Urothelium cell line (cell line): ENCODE data around the gene VPS37D.
A peak's percentile ranks its signal among the peaks of the same experiment; 100 is the strongest.
"Not testable (repeated sequence)": the region's sequence is repeated elsewhere in the genome, so short reads cannot be mapped to it uniquely, and the experiment has no call there.

Source experiments
- DNase-seq: peaks from one replicate; pipeline ENCODE4 v3.0.0; 2011; ENCODE audit warnings: low spot score, mixed read lengths
- FAIRE-seq: peaks from 2 replicates; lab custom pipeline; 2011; peaks lifted over from hg19 to GRCh38; lab: Jason Lieb, UNC

Gene VPS37D

GRCh38 chr7:73667344-73668102 is at the start of gene VPS37D:
VPS37D (plus strand) TSS chr7:73667831; CDS start chr7:73667959, 128 bp downstream.
- FAIRE-seq (peak; percentile 32), DNase-seq (peak; percentile 93)

DNA sequence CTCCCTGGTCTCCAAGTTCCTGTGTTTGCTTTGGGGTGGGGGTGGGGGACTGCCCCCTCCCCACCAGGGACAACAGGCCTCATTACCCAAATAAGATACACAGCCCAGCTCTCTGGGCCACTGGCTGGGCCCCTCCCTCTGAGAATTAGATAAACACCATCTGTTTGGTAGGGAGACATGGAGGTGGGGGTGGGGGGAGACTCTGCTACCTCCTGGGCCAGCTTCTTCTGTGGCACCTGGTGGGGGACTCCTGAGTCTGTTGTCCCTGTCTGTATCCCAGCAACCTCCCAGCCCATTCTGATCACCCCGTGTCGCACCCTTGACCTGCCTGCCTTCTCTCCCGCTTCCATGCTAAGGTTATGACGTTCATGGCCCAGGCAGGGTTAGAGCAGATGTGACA is 49.1 kb upstream of the VPS37D start:
- FAIRE-seq: no peak

GRCh38 chr7:73619394-73619793 is 48.2 kb upstream of the VPS37D start:
- not testable (repeated sequence) for DNase-seq, FAIRE-seq

More for the DNA sequence above, 49.1 kb upstream of the VPS37D start:
- no peak for DNase-seq

DNA sequence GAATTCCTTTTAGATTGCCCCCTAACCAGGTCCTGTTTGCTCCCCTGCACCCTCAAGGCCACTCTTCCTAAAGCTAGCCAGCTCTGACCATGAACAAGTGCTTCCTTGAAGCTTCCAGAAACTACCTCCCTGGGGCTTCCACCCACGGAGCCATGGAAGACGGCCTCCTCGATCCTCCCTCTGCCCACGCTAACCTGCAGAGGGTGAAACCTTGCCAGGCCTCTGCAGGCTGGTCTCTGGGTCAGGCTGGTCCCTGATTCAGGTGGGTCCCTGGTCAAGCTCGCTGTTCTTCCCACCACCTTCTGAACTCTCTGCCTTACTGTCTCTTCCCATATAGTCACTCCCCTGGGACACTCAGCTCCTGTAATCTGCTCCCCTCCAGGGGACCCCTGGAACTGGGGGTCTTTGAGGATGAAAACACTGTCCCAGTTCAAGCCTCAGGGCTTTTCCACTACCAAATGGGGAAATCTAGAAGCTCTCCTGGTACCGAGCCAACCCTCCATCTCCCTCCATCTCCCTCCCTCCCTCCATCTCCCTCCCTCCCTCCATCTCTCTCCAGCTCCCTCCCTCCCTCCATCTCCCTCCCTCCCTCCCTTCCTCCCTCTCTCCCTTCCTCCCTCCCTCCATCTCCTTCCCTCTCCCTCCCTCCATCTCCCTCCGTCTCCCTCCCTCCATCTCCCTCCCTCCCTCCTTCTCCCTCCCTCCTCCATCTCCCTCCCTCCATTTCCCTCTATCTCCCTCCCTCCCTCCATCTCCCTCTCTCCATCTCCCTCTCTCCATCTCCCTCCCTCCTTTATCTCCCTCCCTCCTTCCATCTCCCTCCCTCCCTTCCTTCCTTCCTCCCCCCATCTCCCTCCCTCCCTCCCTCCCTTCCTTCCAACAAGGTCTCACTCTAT is 46.2 kb upstream of the VPS37D start:
- no peak for DNase-seq
- no peak for FAIRE-seq

DNA sequence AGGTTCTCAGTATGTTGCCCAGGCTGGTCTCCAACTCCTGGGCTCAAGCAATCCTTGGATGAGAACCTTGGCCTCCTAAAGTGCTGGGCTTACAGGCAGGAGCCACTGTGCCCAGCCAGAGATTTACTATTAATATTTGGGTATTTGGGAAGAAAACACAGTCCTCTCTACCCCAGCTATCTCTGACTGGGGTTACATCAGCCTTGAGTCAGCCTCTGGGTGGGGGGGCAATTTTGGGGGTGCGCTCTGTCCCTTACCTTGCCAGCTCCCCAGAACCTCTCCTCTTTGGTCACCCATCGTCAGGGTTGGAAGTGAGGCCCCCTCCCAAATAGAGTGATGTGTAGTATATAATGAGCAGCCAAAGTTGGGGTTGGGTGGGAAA is 45.1 kb upstream of the VPS37D start:
- DNase-seq (no peak), FAIRE-seq (no peak)

DNA sequence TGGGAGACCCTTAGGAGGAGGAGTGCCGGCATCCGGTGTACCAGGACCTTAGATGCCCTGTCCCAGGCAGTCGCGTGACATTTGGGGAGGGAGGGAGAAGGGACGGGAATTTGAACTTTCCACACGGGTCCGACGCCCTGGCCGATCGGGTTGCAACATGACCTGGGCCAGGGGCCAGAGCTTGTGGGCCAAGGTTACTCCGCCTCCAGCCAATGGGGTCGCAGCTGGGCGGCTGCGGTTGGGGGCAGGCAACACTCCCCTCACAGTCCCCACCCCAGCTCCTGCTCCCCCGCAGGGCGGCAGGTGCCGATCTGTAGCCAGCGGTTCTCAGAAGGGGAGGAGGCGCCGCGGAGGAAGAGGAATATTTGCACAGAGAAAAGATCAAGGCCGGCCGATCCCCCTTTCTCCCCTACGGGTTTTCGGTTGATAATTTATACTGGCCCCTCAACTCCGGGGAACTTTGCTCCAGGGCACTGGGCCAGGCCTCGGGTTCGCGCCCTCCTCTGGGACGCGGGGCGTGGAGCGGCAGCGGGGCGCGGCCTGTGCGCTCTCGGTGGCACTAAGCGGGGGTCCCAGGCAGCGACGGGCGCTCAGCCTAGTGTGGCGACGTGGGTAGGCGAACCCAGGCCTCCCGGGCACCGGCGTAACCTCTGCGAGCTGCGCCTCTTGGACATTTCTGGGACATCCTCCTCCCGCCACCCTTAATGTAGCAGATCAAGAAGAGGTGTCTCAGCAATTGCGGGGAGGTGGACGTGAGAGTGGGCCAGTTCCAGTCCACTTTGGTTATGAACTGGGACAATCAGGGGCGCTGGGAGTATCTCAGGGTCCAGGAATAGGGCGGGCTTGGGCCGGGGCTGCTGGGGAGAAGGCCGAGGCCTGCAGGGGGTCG is 44.5 kb upstream of the VPS37D start:
- FAIRE-seq: no peak
- no peak for DNase-seq

DNA sequence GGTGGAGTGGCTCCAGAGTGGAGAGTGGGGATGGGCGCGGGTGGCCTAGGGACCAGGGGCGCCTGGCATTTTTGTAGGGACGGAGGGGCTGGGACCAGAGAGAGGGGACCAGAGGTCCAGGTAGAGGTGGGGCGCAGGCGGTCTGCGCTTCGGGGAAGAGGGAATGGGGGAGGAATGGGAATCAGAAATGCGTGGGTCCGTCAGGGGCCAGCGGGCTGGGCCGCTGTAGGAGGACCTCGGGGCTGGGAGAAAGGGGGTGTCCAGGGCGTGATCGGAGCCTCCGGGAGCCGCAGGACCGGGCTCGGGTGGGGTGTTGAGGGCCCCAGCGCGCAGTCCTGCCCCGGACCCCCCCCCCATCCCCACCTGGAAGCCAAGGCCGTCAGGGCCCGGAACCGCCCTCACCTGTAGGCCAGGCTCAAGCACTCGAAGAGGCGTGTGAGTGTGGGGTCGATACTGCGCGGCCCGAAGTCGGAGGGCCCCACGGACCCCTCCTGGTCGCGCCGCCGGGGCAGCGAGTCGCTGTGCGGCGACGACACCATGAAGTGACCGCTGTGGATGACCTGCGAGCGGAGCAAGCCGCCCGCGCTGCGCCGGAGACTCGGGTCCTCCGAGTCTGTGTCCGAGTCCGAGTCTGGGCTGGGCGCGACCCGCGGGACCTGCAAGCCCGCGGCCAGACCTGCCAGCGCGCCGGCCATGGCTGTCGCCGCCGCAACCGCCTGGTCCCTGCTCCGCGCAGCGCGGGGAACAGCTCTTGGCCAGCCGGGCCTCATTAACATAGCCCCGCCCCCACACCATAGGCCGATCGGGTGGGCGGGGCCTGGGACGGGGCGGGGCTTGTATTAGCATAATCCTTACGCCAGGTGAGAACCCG is 43.6 kb upstream of the VPS37D start, which contains the start of gene MLXIPL:
MLXIPL (minus strand) TSS at position 725 of the 871 bp plus-strand sequence; CDS start at position 695, 30 bp downstream.
- FAIRE-seq (no peak), DNase-seq (no peak)

DNA sequence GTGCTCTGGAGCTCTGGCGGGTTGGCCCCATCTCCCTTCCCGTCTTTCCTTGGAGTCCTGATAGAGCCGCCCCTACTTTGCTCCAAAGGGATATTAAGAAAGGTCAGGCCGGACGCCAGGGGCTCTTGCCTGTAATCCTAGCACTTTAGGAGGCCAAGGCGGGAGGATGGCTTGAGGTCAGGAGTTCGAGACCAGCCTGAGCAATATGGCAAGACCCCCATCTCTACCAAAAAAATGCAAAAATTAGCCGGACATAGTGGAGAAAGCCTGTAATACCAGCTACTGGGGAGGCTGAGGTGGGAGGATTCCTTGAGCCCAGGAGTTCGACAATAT is 43.0 kb upstream of the VPS37D start:
- DNase-seq (no peak), FAIRE-seq (no peak)

GRCh38 chr7:73625276-73625675 is 42.4 kb upstream of the VPS37D start:
- DNase-seq (no peak), FAIRE-seq (no peak)

DNA sequence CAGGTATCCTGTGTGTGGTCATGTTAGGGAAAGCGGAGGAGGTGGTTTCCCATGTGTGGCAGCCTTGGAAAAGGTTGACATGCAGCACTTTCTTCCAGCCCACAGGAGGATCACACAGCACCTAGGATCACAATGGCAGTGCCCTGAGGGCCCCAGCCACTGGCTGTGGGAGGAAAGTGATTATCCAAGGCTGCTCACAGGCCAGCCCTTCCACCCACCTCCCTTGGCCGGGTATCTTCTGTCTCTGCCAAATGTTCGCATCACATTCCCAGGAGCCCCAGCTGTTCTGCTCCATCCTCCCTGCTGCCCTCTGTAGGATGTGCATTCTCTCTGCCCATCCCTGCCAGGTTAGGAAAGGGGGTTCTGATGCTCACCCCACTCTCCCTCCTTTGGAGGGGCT is 40.8 kb upstream of the VPS37D start:
- DNase-seq (no peak), FAIRE-seq (no peak)

GRCh38 chr7:73628504-73628903 is 39.1 kb upstream of the VPS37D start:
- DNase-seq (no peak), FAIRE-seq (no peak)

GRCh38 chr7:73631558-73631957 is 36.1 kb upstream of the VPS37D start:
- no peak for DNase-seq

GRCh38 chr7:73633323-73633722 is 34.3 kb upstream of the VPS37D start:
- DNase-seq (no peak), FAIRE-seq (no peak)

More at GRCh38 chr7:73631558-73631957, 36.1 kb upstream of the VPS37D start:
- FAIRE-seq: no peak

GRCh38 chr7:73633844-73634243 is 33.8 kb upstream of the VPS37D start:
- no peak for DNase-seq
- FAIRE-seq: no peak

DNA sequence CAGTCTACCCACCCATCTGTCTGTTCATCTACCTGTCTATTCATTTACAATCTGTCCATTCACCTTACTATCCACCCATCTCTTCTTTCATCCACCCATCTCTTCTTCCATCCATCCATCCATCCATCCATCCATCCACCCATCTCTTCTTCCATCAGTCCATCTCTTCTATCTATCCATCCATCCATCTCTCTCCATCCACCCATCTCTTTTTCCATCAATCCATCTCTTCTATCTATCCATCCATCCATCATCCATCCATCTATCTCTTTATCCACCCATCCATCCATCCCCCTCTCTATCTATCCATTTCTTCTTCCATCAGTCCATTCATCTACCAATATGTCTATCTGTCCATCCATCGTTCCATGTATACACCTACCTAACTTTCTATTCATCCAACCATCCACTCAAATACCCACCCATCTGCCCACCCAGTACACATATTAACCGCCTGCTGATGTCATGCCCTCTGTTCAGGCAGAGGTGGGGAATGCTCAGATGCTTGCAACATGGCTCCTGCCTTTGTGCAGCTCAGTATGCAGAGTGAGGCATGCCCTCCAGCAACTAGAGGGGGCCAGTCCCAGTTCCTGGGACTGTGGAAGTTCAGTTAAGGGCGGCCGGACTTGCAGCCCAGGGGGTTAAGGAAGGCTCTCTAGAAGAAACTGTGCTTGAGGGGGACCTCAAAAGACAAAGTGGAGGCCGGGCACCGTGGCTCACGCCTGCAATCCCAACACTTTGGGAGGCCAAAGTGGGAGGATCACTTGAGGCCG is 32.0 kb upstream of the VPS37D start:
- DNase-seq: no peak
- FAIRE-seq: no peak

DNA sequence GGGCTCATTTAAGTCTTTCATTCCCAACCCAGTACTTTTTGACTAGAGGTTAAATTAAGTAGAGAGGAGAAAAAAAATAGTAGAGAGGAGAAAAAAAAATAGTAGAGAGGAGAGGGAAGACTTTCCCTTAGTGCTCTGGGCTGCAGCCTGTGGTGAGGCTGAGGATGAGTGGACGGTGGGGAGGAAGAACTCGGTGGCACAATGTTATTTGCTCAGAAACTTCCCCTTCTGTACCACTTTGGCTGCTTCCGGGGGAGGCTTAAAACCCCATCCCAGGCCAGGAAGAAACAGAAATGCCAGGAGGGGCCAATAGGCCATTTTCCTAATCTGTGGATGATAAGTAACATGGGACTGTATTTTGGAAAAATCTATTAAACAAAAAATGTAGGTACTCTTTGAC is 28.7 kb upstream of the VPS37D start:
- DNase-seq (no peak), FAIRE-seq (no peak)

DNA sequence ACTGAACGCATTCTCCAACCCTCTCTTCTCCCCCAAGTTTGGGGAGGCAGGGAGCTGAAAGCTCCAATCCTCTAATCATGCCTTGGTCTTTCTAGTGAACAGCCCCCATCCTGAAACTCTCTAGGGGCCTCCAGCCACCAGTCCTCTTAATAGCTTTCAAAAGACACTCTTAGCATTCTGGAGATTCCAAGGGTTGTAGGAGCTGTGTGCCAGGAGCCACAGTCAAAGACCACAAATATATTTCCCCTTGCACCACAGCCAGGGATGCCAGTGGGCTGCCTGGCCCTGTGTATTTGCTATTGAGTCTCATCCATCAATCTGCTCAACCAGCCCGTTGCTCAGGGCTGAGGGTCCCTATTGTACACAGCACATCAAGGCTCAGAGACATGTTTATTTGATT is 24.8 kb upstream of the VPS37D start:
- FAIRE-seq: no peak
- DNase-seq: no peak

DNA sequence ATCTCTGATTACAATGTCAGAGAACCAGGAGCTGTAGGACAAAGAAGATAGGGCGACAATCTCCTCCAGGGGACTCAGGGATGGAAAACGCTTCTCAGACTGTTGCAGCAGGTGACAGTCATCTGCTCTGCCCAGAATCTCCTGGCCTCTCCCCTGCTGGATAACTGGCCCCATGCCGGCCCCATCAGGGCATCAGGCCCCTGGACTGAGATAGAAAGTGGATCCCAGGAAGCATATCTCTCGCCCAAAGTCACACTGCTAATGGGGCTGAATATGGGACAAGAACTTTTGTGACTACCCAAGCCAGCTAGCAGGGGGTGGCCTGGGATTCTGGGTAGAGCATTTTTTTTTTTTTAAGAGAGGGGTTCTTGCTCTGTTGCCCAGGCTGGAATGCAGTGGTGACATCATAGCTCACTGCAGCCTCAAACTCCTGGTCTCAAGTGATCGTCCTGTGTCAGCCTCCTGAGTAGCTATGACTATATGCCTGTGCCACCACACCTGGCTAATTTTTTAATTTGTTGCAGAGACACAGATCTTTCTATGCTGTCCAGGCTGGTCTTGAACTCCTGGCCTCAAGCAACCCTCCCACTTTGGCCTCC is 22.8 kb upstream of the VPS37D start:
- FAIRE-seq: no peak

GRCh38 chr7:73645643-73646174 is 21.9 kb upstream of the VPS37D start:
- no peak for DNase-seq
- FAIRE-seq: no peak

More for the DNA sequence above, 22.8 kb upstream of the VPS37D start:
- no peak for DNase-seq
